Thymus (tissue), 11 donors: ENCODE data around the gene DOCK1. TPM values are rescaled to one million over a fixed set of nuclear protein-coding genes. Genes with fewer than 3 reads are reported as not detected.

ENCODE experiments used
- DNase-seq, 9 donors: peaks; one replicate each; pipeline ENCODE4 v3.0.0-alpha.2; 2013; ENCODE audit warnings: low spot score in 9 of 9, low read depth in 6 of 9, missing footprints in 1 of 9
- H3K27ac ChIP-seq, 2 donors: one replicate each; pipeline ENCODE4 v1.5.1; 2013; ENCODE audit warnings: control low read depth in 1 of 2, low read depth in 1 of 2, low read length in 1 of 2, mild to moderate bottlenecking in 1 of 2, moderate library complexity in 1 of 2
- H3K27me3 ChIP-seq, 2 donors: one replicate each; pipeline ENCODE4 v1.5.1; 2013; ENCODE audit warnings: low read length in 1 of 2; ENCODE audit not compliant: control insufficient read depth in 2 of 2, insufficient read depth in 1 of 2
- H3K36me3 ChIP-seq, 2 donors: one replicate each; pipeline ENCODE4 v1.5.1; 2013; ENCODE audit warnings: low read length in 1 of 2, mild to moderate bottlenecking in 1 of 2, moderate library complexity in 1 of 2; ENCODE audit not compliant: control insufficient read depth in 2 of 2, insufficient read depth in 2 of 2
- H3K4me1 ChIP-seq, 2 donors: one replicate each; pipeline ENCODE4 v1.5.1; 2013; ENCODE audit warnings: low read length in 2 of 2; ENCODE audit not compliant: control insufficient read depth in 2 of 2, insufficient read depth in 2 of 2
- H3K4me3 ChIP-seq, 2 donors: one replicate each; pipeline ENCODE4 v1.5.1; 2013; ENCODE audit warnings: low read length in 2 of 2, control low read depth in 1 of 2, mild to moderate bottlenecking in 1 of 2
- H3K9me3 ChIP-seq, 2 donors: one replicate each; pipeline ENCODE4 v1.5.1; 2013; ENCODE audit warnings: low read length in 1 of 2, mild to moderate bottlenecking in 1 of 2; ENCODE audit not compliant: control insufficient read depth in 2 of 2, insufficient read depth in 1 of 2
- WGBS: extraction: QIAGEN DNeasy Blood & Tissue Kit; methylation state at CpG from one replicate; pipeline ENCODE4 v1.1.7; 2013; 5-methylcytosine and 5-hydroxymethylcytosine counted together
- polyA plus RNA-seq: library from polyadenylated mRNA; stranded (reverse); fragments of 200-250 nt; gene quantifications from one replicate; pipeline ENCODE4 v1.2.3, GENCODE V29; 2013
- total RNA-seq: library from RNA; stranded (reverse); fragments of 120-200 nt; gene quantifications from one replicate; pipeline ENCODE4 v1.2.4, GENCODE V29; 2013
- donor health status: healthy.

The DOCK1 gene
- total and polyA plus RNA-seq, 2 donors: 10.2 to 11.7 TPM

GRCh38 chr10:127127822-127128221 lies 222.6 kb downstream of the DOCK1 start:
- DNase-seq: no peak
- no peaks in the 10 kb centered on the region for H3K27me3 ChIP-seq
- no peaks in the 10 kb centered on the region for H3K4me1 ChIP-seq
- no peaks in the 10 kb centered on the region for H3K36me3 ChIP-seq
- H3K4me3 ChIP-seq: no peak overlapping the region
- no peak overlapping the region for H3K27ac ChIP-seq
- 100% methylated on average over 1 of the region's 1 CpG for WGBS
- no peaks in the 10 kb centered on the region for H3K9me3 ChIP-seq

- Histone ChIP-seq H3K27ac (no peak overlapping the region), H3K9me3 (no peaks in the 10 kb centered on the region), H3K36me3 (no peaks in the 10 kb centered on the region), H3K27me3 (no peaks in the 10 kb centered on the region), H3K4me1 (no peaks in the 10 kb centered on the region), H3K4me3 (no peak overlapping the region)
- no peak for DNase-seq
- 98% methylated on average over 5 of the region's 5 CpGs for WGBS
Measured at GRCh38 chr10:127129104-127129503, 223.9 kb downstream of the DOCK1 start.

GRCh38 chr10:127132451-127132850 lies 227.2 kb downstream of the DOCK1 start:
- no peak overlapping the region for H3K27ac ChIP-seq
- no peaks in the 10 kb centered on the region for H3K9me3 ChIP-seq
- no peak for DNase-seq
- H3K4me1 ChIP-seq: peaks cover 0 to 4% of the 10 kb centered on the region in 2 donors
- WGBS: 98% methylated on average over 7 of the region's 7 CpGs
- no peaks in the 10 kb centered on the region for H3K27me3 ChIP-seq
- H3K4me3 ChIP-seq: no peak overlapping the region
- no peaks in the 10 kb centered on the region for H3K36me3 ChIP-seq

- H3K27me3 ChIP-seq: no peaks in the 10 kb centered on the region
- 99% methylated on average over 1 of the region's 1 CpG for WGBS
- no peak for DNase-seq
- no peaks in the 10 kb centered on the region for H3K36me3 ChIP-seq
- no peak overlapping the region for H3K27ac ChIP-seq
- H3K4me1 ChIP-seq: peaks cover 2 to 7% of the 10 kb centered on the region in 2 donors
- no peaks in the 10 kb centered on the region for H3K9me3 ChIP-seq
- no peak overlapping the region for H3K4me3 ChIP-seq
Measured at GRCh38 chr10:127133225-127133624, 228.0 kb downstream of the DOCK1 start.

DNA sequence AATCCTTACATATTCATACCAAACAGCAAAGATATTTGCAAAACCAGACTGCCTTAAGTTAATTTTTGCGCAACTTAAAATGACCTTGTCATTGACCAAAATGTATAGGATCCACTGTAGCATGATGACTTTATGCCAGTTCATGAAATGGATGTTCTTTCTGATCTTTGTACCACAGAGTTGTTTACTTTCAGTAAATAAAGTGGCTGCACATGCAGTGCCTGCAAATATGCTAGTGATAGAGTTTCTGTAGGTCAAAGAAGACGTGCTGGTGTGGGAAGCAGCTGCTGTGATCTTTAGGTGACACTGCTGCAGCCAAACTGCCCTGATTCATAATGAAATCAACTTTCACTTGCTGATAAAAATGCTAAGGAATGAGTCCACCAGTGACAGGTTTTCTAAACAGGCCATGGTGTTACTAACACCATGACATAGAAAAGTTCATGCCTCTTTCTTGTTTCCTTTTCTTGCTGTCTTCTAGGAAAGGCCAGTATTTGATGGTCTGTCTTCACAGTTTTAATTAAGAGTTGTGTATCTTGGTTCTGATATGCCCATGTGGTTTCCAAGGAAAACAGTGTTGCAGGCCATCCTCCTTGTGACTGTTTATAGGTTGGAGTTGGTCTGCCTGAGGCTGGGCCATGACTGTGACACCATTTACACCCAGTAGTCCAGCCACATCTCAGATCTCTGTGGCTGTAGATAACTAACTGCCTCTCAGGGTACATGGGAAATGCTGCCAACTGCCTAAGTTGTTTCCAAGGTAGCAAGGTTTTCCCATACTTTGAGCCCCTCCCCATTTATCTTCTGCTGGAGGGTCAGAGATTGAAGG lies 228.7 kb downstream of the DOCK1 start:
- H3K36me3 ChIP-seq: no peaks in the 10 kb centered on the region
- H3K27ac ChIP-seq: no peak overlapping the region
- H3K27me3 ChIP-seq: no peaks in the 10 kb centered on the region
- WGBS: 91% methylated on average over 2 of the region's 2 CpGs
- H3K4me1 ChIP-seq: peaks cover 2 to 7% of the 10 kb centered on the region in 2 donors
- DNase-seq: no peak
- H3K4me3 ChIP-seq: no peak overlapping the region
- no peaks in the 10 kb centered on the region for H3K9me3 ChIP-seq

DNA sequence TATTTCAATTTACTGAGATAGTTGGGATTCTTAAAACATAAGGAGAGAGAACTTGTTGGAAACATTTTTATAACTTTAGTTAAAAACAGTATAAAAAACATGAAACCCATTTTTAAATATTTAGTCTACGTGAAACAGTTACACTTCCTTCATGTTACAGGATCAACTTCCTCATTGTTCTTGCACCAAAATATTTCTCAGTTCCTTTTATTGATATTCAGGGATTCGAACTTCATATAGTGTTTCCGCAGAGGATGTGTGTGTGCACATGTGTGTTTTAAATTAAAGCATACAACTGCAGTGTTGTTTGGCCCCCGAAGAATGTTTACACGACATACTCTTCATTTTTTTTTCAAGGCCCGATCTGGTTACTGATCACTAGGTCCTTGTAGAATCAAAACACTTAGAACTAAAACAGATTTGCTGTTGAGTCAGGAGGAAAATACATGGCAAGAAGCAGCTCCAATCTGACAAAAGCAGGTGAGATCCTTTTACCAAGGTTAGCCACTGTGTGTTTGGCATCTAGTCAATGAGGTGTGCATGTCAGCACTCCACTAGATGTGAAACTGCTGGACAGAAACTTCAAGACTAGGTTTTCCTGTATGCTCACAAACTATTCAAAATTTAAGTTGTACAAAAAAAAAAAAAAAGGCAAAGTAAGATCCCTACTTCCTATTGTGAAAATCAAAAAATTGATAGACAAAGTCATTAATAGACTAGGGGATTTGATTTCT lies 230.8 kb downstream of the DOCK1 start:
- no peak overlapping the region for H3K4me3 ChIP-seq
- peaks cover 7 to 12% of the 10 kb centered on the region in 2 donors for H3K4me1 ChIP-seq
- H3K27me3 ChIP-seq: no peaks in the 10 kb centered on the region
- 62% methylated on average over 6 of the region's 6 CpGs for WGBS
- no peak for DNase-seq
- no peaks in the 10 kb centered on the region for H3K9me3 ChIP-seq
- H3K36me3 ChIP-seq: no peaks in the 10 kb centered on the region
- H3K27ac ChIP-seq: no peak overlapping the region

DNA sequence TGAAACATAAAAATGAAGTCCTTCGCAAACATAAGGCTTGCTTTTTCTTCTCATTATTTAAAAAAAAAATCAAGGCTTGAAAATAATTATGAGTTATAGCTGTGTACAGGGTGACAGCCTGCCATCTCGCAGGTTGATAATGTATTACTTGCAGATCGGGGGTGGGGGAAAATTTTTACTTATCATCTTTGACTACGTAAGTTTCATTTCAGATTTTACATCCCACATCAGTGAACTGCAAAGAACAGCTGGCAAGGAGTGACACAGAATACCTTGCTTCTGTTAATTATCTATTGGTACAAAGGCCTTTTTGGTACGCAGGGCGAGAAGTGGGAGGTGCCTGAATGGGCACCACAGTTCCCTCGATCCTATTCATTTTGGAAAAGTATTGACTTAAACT lies 232.2 kb downstream of the DOCK1 start:
- no peaks in the 10 kb centered on the region for H3K36me3 ChIP-seq
- peaks cover 21 to 26% of the 10 kb centered on the region in 2 donors for H3K4me1 ChIP-seq
- H3K9me3 ChIP-seq: no peaks in the 10 kb centered on the region
- peak in 1 of 9 donors; percentile 21 for DNase-seq
- no peak overlapping the region for H3K27ac ChIP-seq
- H3K27me3 ChIP-seq: no peaks in the 10 kb centered on the region
- no peak overlapping the region for H3K4me3 ChIP-seq
- WGBS: 56% methylated on average over 7 of the region's 7 CpGs

GRCh38 chr10:127142136-127142535 lies 236.9 kb downstream of the DOCK1 start:
- no peaks in the 10 kb centered on the region for H3K36me3 ChIP-seq
- H3K9me3 ChIP-seq: no peaks in the 10 kb centered on the region
- no peak overlapping the region for H3K27ac ChIP-seq
- no peaks in the 10 kb centered on the region for H3K27me3 ChIP-seq
- 7% methylated on average over 6 of the region's 6 CpGs for WGBS
- DNase-seq: peak in 6 of 9 donors; percentile 12 to 70 (median 36)
- H3K4me1 ChIP-seq: peaks cover 37 to 41% of the 10 kb centered on the region in 2 donors
- H3K4me3 ChIP-seq: no peak overlapping the region

- Histone ChIP-seq H3K27ac (no peak overlapping the region), H3K36me3 (no peaks in the 10 kb centered on the region), H3K27me3 (no peaks in the 10 kb centered on the region), H3K9me3 (no peaks in the 10 kb centered on the region), H3K4me3 (no peak overlapping the region), H3K4me1 (peaks cover 34 to 37% of the 10 kb centered on the region in 2 donors)
- WGBS: 95% methylated on average over 5 of the region's 5 CpGs
- no peak for DNase-seq
Measured at GRCh38 chr10:127142856-127143255, 237.6 kb downstream of the DOCK1 start.
